OCI-LY1 (cell line): ENCODE measurements around the gene ZBTB20.

Experiments
- H2AFZ ChIP-seq: fragments of 200-600 bp; sonication (generic), shearing (Covaris generic); 2 replicates; pipeline ENCODE4 v1.6.0; 2014; ENCODE audit warnings: antibody characterized with exemption, mild to moderate bottlenecking, low read length
- H3F3A ChIP-seq: fragments of 200-600 bp; sonication (generic), shearing (Covaris generic); 2 replicates; pipeline ENCODE4 v1.6.0; 2014; ENCODE audit warnings: mild to moderate bottlenecking, antibody characterized with exemption, low read length, moderate library complexity; ENCODE audit not compliant: insufficient read depth
- H3K27ac ChIP-seq: fragments of 200-600 bp; sonication (generic); 2 replicates; pipeline ENCODE4 v1.5.1; 2014; ENCODE audit warnings: low read length, mixed run types, mild to moderate bottlenecking, low read depth; ENCODE audit not compliant: poor library complexity, severe bottlenecking
- H3K27me3 ChIP-seq: fragments of 200-600 bp; sonication (generic); 2 replicates; pipeline ENCODE4 v1.6.0; 2014; ENCODE audit warnings: antibody characterized with exemption, mild to moderate bottlenecking, low read length, moderate library complexity; ENCODE audit not compliant: insufficient read depth
- H3K36me3 ChIP-seq: fragments of 200-600 bp; sonication (generic); 2 replicates; pipeline ENCODE4 v1.6.1; 2014; ENCODE audit warnings: mild to moderate bottlenecking, antibody characterized with exemption, low read length, moderate library complexity, mixed read lengths; ENCODE audit not compliant: insufficient read depth
- H3K4me1 ChIP-seq: fragments of 200-600 bp; sonication (generic); 2 replicates; pipeline ENCODE4 v1.5.1; 2014; ENCODE audit warnings: mild to moderate bottlenecking, low read length, moderate library complexity; ENCODE audit not compliant: insufficient read depth, severe bottlenecking
- H3K4me2 ChIP-seq: fragments of 200-600 bp; sonication (generic), shearing (Covaris generic); 2 replicates; pipeline ENCODE4 v1.6.1; 2014; ENCODE audit warnings: low read length
- H3K4me3 ChIP-seq: fragments of 200-600 bp; sonication (generic); 2 replicates; pipeline ENCODE4 v1.5.1; 2014; ENCODE audit warnings: low read length, low read depth, mild to moderate bottlenecking, mixed read lengths; ENCODE audit not compliant: poor library complexity, severe bottlenecking
- H3K79me2 ChIP-seq: fragments of 200-600 bp; shearing (Covaris generic); 2 replicates; pipeline ENCODE4 v1.6.1; 2016; ENCODE audit warnings: mixed run types, low read length, mixed read lengths; ENCODE audit not compliant: insufficient read depth
- H3K9ac ChIP-seq: fragments of 200-600 bp; sonication (generic), shearing (Covaris generic); 2 replicates; pipeline ENCODE4 v1.6.1; 2014; ENCODE audit warnings: mild to moderate bottlenecking, low read length, mixed read lengths
- H3K9me2 ChIP-seq: fragments of 200-600 bp; sonication (generic), shearing (Covaris generic); 2 replicates; pipeline ENCODE4 v1.6.1; 2014; ENCODE audit warnings: low read depth, mild to moderate bottlenecking, low read length, mixed read lengths
- H3K9me3 ChIP-seq: fragments of 200-600 bp; shearing (Covaris generic); 2 replicates; pipeline ENCODE4 v1.6.1; 2014; ENCODE audit warnings: low read length, mixed read lengths
- H4K20me1 ChIP-seq: fragments of 200-600 bp; sonication (generic), shearing (Covaris generic); 2 replicates; pipeline ENCODE4 v1.6.0; 2016; ENCODE audit warnings: mild to moderate bottlenecking, low read length; ENCODE audit not compliant: insufficient read depth
- CTCF ChIP-seq: fragments of 200-600 bp; sonication (generic), shearing (Covaris generic); IDR thresholded peaks from 2 replicates; pipeline ENCODE4 v1.5.1; 2017; ENCODE audit warnings: mild to moderate bottlenecking, antibody characterized with exemption, low read length, moderate library complexity, mixed read lengths
- EZH2 ChIP-seq: fragments of 200-600 bp; sonication (generic), shearing (Covaris generic); IDR thresholded peaks from 2 replicates; pipeline ENCODE4 v1.8.0; 2017; ENCODE audit warnings: borderline replicate concordance, mixed run types, mild to moderate bottlenecking, antibody characterized with exemption, low read length, moderate library complexity, mixed read lengths

The ZBTB20 gene

GRCh38 chr3:114440700-114441099 lies 706.4 kb downstream of the ZBTB20 start:
- Histone ChIP-seq H3K79me2 (no peaks in the 10 kb centered on the region), H3F3A (no peaks in the 10 kb centered on the region), H3K9ac (no peak overlapping the region), H3K4me2 (no peak overlapping the region), H2AFZ (no peak overlapping the region), H3K27me3 (no peaks in the 10 kb centered on the region), H3K9me3 (no peaks in the 10 kb centered on the region), H3K36me3 (no peaks in the 10 kb centered on the region), H4K20me1 (no peaks in the 10 kb centered on the region), H3K4me1 (no peaks in the 10 kb centered on the region), H3K9me2 (no peaks in the 10 kb centered on the region), H3K27ac (no peak overlapping the region), H3K4me3 (no peak overlapping the region)
- TF ChIP-seq EZH2 (no peak), CTCF (no peak)

DNA sequence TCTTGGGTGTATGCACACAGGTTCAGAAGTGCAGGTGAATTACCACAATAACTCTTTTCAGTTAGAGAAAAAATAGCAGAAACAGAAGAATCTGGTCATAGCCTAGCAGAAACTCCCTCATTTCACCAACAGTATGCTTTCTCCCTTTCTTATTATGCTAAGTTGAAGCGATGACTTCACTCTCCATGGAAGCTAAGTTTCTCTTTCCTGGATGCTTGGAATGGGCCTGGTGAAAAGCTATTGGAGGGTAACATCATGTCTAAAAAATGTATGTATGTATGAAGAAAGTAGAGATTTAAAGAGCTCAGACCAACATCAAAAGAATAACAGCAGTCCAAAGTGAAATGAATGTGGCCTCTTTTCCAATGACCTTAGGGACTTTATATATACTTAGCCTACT lies 707.8 kb downstream of the ZBTB20 start:
- no peaks in the 10 kb centered on the region for H3K27me3 ChIP-seq
- no peaks in the 10 kb centered on the region for H3K4me1 ChIP-seq
- no peaks in the 10 kb centered on the region for H3K9me2 ChIP-seq
- H3K9ac ChIP-seq, result no peak overlapping the region
- TF ChIP-seq EZH2 (no peak), CTCF (no peak)
- H3K4me3 ChIP-seq, result no peak overlapping the region
- no peak overlapping the region for H3K4me2 ChIP-seq
- no peaks in the 10 kb centered on the region for H3F3A ChIP-seq
- H3K27ac ChIP-seq, result no peak overlapping the region
- no peaks in the 10 kb centered on the region for H3K9me3 ChIP-seq
- no peak overlapping the region for H2AFZ ChIP-seq
- H3K36me3 ChIP-seq, result no peaks in the 10 kb centered on the region
- no peaks in the 10 kb centered on the region for H3K79me2 ChIP-seq
- no peaks in the 10 kb centered on the region for H4K20me1 ChIP-seq

DNA sequence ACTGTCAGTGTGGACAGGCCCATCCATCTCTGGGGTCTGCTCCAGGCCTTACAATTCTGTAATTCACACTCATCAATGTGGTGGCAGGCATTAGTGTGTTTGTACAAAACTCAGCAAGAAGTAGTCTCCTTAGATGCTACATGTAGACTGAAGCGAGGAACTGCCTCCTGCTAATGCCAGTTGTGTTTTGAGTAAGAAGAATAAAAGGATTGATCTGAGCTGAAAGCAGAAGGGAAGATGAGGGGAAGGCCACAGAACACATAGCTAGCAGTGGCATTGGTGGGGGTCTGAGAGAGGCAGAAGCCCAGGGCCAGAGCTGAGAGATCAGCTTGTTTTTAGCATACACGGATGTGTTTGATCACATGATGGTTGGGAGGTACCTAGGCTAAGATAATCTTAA lies 709.2 kb downstream of the ZBTB20 start:
- Histone ChIP-seq H2AFZ (no peak overlapping the region), H3K9me3 (no peaks in the 10 kb centered on the region), H3K36me3 (no peaks in the 10 kb centered on the region), H3K27ac (no peak overlapping the region), H3K9me2 (no peaks in the 10 kb centered on the region), H3K79me2 (no peaks in the 10 kb centered on the region), H3K4me2 (no peak overlapping the region), H3K4me3 (no peak overlapping the region), H3K9ac (no peak overlapping the region), H3K4me1 (no peaks in the 10 kb centered on the region), H3K27me3 (no peaks in the 10 kb centered on the region), H3F3A (no peaks in the 10 kb centered on the region), H4K20me1 (no peaks in the 10 kb centered on the region)
- TF ChIP-seq CTCF (no peak), EZH2 (no peak)
